ENCODE data around the gene CACNA2D1.
A peak's percentile ranks its signal among the peaks of the same experiment; 100 is the strongest.
"Not testable (repeated sequence)": the region's sequence is repeated elsewhere in the genome, so short reads cannot be mapped to it uniquely, and the experiment has no call there.

CACNA2D1 gene

GRCh38 chr7:82039621-82040020 is 404.0 kb downstream of the CACNA2D1 start:
- DNase-seq (ENCODE audit: low spot score), result no peak

GRCh38 chr7:82036146-82036886 is 407.3 kb downstream of the CACNA2D1 start:
- no peak for DNase-seq (ENCODE audit: low spot score)

DNA sequence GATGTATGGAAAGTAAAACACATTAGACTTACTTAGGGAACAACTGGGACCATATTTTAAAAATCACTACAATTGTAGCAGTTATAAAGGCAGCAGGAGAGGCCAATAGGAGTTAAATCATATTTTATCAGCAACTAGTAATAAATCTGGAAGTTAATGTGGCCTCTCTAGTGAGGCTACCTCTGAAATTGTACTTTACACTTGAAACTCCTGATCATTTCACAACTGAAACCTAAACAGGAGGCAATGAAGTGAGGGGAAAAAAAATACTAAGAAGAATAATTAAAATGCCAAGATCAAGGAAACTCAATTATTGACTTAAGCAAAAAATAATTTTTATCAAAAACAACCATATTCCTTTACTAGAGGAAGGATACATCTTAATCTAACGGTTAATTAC is 408.1 kb downstream of the CACNA2D1 start:
- no peak for DNase-seq (ENCODE audit: low spot score)

- no peak for DNase-seq (ENCODE audit: low spot score)
These were observed 410.7 kb downstream of the CACNA2D1 start for GRCh38 chr7:82032901-82033300.

DNA sequence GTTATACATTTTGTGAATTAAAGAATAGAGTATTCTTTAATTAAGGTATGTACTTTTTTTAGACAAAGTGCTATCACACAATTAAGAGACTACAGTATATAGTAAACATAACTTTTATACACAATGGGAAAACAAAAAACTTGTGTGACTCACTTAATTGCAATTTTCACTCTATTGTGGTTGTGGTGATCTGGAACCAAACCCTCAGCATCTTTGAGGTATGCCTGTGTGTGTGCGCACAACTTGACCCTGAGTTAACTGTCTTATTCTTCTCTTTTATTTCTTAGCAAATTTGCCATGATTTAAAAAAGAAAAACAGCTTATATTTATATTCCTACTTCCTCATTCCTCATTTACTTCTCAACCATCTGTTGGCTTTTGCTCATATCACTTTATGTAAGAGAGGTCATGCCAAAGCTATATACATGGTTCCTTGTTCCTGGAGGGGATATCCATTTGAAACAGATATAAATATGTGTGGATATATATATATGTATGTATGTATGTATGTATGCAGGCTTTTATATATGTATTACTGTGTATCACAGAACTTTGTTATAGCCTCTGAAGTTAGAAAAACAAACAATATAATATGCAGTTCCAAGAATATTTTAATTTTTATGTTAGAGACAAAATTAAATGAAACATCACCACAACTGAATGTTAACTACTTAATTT is 414.2 kb downstream of the CACNA2D1 start:
- no peak for DNase-seq (ENCODE audit: low spot score)

- DNase-seq (ENCODE audit: low spot score), result no peak
These were observed 415.5 kb downstream of the CACNA2D1 start for GRCh38 chr7:82028097-82028496.

GRCh38 chr7:82021713-82022112 is 421.9 kb downstream of the CACNA2D1 start:
- DNase-seq (ENCODE audit: low spot score), result no peak

GRCh38 chr7:82021036-82021435 is 422.5 kb downstream of the CACNA2D1 start:
- no peak for DNase-seq (ENCODE audit: low spot score)

- DNase-seq (ENCODE audit: low spot score), result no peak
These were observed 423.8 kb downstream of the CACNA2D1 start for GRCh38 chr7:82019551-82020475.

GRCh38 chr7:82018226-82018625 is 425.4 kb downstream of the CACNA2D1 start:
- DNase-seq (ENCODE audit: low spot score), result no peak

DNA sequence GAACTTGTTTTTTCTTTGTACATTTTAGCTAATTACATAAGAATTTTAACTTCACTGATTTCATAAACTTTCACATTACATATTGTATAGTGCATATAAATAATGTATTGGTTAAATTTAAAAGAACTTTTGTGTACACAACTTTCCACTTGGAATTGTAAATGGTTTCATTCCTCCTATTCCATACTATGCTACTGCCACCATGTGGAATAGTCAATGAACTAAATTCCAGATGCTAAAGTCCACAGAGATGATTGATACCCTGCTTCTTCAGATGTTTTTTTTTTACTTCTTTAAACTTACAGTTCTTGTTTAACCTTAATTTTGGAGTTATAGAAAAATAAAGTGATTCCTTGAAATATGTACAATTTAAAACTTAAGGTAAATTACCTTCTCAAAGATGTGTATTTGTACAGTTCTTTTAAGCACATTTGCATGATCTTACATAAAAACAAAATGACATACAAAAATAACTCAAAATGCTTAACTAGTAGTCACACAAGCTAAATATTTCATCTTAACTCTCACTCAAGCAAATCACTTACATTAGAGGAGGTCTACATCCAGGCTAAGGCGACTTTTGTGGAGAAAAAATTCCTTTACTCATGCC is 426.1 kb downstream of the CACNA2D1 start:
- peak; percentile 78 for DNase-seq (ENCODE audit: low spot score)

DNA sequence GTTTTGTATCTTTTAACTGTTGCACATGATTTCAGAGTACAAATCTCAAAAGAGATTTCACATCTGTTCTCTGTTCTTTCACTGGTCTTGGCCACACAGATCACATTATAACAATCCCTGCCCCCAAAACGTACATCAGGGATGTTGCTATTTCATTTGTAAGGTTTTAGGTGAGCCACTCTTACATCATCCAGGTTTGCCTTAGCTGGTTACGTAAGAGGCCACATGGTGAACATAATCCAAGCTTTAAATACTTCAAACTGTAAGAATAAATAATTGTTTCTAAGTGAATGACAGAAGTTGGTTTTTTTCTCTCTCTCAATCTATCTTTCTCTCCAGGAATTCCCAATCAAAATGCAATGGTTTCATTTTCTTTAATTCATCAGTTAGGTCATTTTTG is 427.8 kb downstream of the CACNA2D1 start:
- DNase-seq (ENCODE audit: low spot score), result peak; percentile 14

GRCh38 chr7:82014574-82014973 is 429.0 kb downstream of the CACNA2D1 start:
- not testable (repeated sequence) for DNase-seq (ENCODE audit: low spot score)

DNA sequence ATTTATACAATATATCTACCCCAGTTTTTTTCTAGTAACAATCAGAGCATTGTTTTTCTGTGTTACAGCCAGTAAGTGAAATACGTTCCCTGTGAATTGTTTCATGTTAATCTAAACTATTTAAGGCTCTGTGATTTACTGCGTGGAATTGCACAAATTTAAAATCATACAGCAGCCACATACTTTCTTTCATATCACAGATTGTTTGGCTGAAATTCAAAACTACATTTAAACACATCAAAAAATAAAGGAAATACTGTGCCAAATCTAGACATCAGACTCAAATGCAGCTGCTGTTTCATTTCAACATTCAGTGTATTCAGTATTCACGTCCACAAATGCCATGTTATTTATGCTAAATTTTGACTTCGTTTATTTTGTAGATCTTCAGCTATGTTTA is 431.1 kb downstream of the CACNA2D1 start:
- DNase-seq (ENCODE audit: low spot score), result peak; percentile 54

DNA sequence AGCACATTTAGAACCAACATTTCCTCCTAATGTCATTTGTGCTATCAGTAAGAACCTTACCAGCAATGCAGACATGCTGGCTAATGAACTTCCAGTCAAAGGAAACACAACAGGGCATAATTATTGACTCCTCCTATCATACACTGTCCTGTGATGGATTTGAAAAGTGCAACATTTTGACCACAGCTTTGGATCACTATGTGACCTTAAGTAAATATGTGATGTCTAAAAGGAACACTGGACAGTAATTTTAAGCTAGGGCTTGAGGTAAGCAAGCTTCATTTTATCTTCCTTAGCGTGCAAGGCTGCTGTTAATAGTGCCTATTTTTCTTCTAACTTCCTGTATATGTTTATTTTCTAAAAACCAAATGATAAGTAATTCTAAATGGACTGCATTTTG is 433.2 kb downstream of the CACNA2D1 start:
- no peak for DNase-seq (ENCODE audit: low spot score)

- DNase-seq (ENCODE audit: low spot score), result no peak
These were observed 436.3 kb downstream of the CACNA2D1 start for GRCh38 chr7:82007315-82007714.

DNA sequence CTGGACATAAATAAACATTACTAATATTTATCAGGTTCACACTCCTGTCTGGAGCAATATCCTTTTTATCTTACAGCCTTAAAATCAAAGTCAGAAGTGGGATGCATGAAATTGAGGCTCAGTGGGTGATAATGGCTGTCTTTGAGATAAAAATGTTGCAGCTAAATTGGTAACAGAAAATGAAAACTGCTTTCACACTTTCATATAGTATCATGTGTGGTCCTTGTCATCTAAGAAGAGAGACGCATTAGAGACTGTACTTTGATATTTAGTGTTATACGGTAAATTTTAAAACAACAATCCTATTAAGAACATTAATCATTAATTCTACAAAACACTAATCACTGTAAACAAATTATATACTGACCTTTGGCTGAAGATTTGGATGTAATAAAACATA is 438.5 kb downstream of the CACNA2D1 start:
- no peak for DNase-seq (ENCODE audit: low spot score)

- no peak for DNase-seq (ENCODE audit: low spot score)
These were observed 450.4 kb downstream of the CACNA2D1 start for GRCh38 chr7:81993186-81993585.

DNA sequence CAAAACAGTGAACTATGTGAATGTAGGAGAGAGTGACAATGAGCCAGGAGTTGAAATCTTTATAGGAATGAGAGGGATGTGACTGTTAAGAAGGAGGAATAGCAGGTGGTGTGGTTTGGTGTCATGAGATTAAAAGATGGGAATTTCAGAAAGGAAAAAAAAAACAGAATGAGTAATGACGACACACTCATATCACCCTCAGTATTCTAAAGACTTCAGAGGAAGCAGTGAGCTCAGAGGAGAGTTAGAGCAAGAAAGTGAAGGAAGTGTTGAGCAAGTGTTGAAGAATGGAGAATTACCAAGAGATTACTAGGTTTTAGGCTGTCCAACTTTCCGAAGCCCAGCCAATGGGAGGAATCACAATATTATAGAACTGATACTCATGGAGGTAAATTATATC is 453.2 kb downstream of the CACNA2D1 start:
- DNase-seq (ENCODE audit: low spot score), result no peak

GRCh38 chr7:81986723-81987470 is 456.7 kb downstream of the CACNA2D1 start:
- no peak for DNase-seq (ENCODE audit: low spot score)

GRCh38 chr7:81983406-81983805 is 460.2 kb downstream of the CACNA2D1 start:
- DNase-seq (ENCODE audit: low spot score), result no peak
